ENCODE results near the gene NFKBIE.

The NFKBIE gene

DNA sequence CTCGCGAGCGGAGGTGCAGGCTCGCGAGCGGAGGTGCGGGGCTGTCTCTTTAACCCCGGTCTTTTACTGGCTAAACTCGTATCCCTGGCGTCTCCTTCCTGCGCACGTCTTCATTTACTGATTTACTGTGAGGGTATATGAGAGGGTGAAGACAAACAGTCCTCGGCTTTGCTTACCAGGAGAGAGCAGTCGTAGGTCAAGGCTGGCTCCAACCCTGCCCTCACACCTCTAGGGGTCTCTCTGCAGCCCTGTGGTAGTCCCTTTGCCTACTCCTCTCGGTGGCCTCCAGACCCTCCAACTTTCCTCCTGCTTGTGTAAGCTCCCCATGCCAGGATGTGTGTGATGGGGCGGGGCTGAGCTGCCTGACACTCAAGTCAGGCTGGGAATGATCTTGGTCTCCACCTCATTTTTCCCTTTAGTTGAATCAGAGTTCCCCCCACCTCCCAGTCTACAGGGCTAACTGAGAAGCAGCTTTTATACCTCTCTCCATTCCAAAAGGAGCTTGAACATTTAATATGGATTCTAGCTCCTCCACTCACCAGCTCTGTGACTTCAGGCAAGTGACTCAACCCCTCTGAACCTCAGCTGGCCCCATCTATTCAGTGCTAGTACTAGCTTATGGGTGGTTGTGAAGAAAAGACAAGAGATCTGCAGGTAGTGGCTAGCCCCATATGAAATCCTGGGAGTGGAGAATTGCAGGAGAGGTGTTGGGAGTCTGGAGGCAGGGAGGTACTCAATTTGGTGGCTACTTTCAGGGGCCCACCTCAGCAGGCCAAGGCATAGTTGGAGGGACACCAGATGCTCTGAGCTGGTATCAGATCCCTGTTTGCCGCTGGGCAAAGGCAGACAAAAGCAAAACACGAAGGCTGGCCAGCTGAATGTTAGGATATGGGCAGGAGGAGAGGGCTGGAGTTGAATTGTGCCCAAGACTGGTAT, 41.1 kb downstream of the NFKBIE start:
- no peaks in the 10 kb centered on the region for H3K9me3 ChIP-seq (ENCODE audit: control insufficient read depth, low read length)
- H3K27ac ChIP-seq: no peak overlapping the region
- H3K36me3 ChIP-seq (ENCODE audit: control insufficient read depth, insufficient read depth, low read length): no peaks in the 10 kb centered on the region
- peak overlapping the region; percentile 37 for H3K4me3 ChIP-seq (ENCODE audit: low read depth, low read length)
- peak overlapping the region; percentile 88 for H3K4me2 ChIP-seq (ENCODE audit: low read length)
- no peaks in the 10 kb centered on the region for H3K27me3 ChIP-seq (ENCODE audit: control insufficient read depth, insufficient read depth, low read length)
- peaks cover 14% of the 10 kb centered on the region for H3K4me1 ChIP-seq
- no peaks in the 10 kb centered on the region for H3K79me2 ChIP-seq
- H3K9ac ChIP-seq: no peak overlapping the region
- peak overlapping the region; percentile 80 for H2AFZ ChIP-seq
- TF ChIP-seq, protein P1, sequence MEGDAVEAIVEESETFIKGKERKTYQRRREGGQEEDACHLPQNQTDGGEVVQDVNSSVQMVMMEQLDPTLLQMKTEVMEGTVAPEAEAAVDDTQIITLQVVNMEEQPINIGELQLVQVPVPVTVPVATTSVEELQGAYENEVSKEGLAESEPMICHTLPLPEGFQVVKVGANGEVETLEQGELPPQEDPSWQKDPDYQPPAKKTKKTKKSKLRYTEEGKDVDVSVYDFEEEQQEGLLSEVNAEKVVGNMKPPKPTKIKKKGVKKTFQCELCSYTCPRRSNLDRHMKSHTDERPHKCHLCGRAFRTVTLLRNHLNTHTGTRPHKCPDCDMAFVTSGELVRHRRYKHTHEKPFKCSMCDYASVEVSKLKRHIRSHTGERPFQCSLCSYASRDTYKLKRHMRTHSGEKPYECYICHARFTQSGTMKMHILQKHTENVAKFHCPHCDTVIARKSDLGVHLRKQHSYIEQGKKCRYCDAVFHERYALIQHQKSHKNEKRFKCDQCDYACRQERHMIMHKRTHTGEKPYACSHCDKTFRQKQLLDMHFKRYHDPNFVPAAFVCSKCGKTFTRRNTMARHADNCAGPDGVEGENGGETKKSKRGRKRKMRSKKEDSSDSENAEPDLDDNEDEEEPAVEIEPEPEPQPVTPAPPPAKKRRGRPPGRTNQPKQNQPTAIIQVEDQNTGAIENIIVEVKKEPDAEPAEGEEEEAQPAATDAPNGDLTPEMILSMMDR (IDR thresholded peaks at IDR 0.05): no peak

DNA sequence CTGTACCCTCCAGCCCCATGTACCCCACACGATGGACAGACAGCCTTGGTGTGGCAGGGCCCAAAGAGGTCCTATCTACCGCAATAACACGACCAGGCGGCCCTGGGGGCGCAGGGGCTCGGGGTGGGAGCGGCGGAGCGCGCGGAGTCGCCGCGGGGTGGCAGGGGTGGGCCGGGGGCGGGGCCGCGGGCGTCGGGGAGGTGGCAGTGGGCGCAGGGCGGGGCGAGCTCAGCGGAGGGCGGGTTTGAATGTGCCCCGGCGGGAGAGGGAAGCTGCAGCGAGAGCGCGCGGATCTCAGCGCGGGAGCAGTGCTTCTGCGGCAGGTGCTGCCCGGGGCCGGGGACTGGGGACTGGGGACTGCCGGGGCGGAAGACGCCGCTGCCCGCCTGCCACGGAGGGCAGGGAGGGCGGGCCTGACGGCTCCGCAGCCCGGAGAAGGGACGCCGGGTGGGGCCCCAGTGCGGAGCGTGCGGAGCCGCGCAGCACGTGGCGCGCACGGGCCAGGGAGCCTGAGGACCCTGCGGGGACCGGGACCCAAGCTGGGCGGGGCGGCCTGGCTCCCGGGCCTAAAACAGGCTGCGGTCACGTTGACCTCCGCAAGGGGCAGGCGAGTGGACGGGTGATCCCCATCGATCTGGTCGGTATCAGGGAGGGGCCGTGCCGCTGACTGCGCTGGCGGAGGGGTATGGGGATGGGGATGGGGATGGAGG, 41.9 kb downstream of the NFKBIE start, which contains the start of gene SLC29A1:
SLC29A1 (plus strand) TSS at position 277 of the 710 bp plus-strand sequence. CDS start 3,719 bp downstream, outside the sequence.
- Histone ChIP-seq H3K9ac (no peak within 1 kb of the TSS), H3K4me3 (ENCODE audit: low read depth, low read length) (peak within 1 kb of the TSS; percentile 37), H3K79me2 (no peaks in the 10 kb centered on the region), H3K27ac (peak within 1 kb of the TSS; percentile 6), H3K4me1 (peaks cover 14% of the 10 kb centered on the region), H3K4me2 (ENCODE audit: low read length) (peak within 1 kb of the TSS; percentile 88), H3K36me3 (ENCODE audit: control insufficient read depth, insufficient read depth, low read length) (no peaks in the 10 kb centered on the region), H3K9me3 (ENCODE audit: control insufficient read depth, low read length) (no peaks in the 10 kb centered on the region), H2AFZ (peak within 1 kb of the TSS; percentile 80), H3K27me3 (ENCODE audit: control insufficient read depth, insufficient read depth, low read length) (no peaks in the 10 kb centered on the region)
- TF ChIP-seq, protein P1 (IDR thresholded peaks at IDR 0.05): peak; percentile 28

DNA sequence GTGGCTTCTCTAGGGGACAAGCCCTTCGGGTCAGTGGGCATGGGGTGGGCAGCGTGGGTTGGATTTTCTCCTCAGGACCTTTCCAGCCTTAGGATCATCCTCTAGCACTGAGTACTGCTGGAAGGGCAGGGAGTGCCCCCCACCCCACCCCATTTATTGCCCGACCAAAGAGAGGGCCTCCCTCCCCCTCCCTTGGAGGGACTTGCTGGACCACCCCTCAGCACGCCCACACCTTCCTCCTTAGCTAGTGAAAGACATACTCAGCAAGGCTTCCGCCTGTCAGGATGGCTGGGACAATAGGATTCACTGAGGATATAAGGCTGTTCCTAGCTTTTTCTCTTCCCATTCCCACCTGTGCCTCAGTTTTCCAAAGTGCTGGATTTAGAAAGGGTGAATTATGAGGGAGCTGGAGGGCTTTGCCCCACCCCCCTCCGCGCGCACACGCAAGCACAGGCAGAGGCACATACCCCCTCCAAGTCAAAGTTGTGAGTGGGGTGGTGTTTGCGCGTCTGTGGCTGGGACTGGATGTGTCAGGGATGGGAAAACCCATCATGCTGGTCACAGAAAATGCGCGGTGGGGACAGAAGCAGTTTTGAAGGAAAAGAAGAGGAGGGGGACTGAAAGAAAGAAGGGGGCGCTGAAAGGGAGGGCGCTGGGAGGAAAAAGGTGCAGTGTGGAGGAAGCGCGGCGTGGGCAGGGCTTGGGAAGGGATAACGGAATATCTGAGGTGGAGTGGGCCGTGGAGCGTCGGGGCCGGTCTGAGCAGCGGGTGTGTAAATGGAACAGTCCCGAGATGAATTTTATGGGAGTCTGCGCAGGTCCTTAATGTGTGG, 42.6 kb downstream of the NFKBIE start:
- Histone ChIP-seq H2AFZ (peak overlapping the region; percentile 27), H3K4me3 (ENCODE audit: low read depth, low read length) (no peak overlapping the region), H3K9ac (no peak overlapping the region), H3K27ac (peak overlapping the region; percentile 6), H3K4me1 (peaks cover 14% of the 10 kb centered on the region), H3K79me2 (no peaks in the 10 kb centered on the region), H3K27me3 (ENCODE audit: control insufficient read depth, insufficient read depth, low read length) (no peaks in the 10 kb centered on the region), H3K9me3 (ENCODE audit: control insufficient read depth, low read length) (no peaks in the 10 kb centered on the region), H3K36me3 (ENCODE audit: control insufficient read depth, insufficient read depth, low read length) (no peaks in the 10 kb centered on the region), H3K4me2 (ENCODE audit: low read length) (peak overlapping the region; percentile 88)
- TF ChIP-seq, protein P1 (IDR thresholded peaks at IDR 0.05): no peak

DNA sequence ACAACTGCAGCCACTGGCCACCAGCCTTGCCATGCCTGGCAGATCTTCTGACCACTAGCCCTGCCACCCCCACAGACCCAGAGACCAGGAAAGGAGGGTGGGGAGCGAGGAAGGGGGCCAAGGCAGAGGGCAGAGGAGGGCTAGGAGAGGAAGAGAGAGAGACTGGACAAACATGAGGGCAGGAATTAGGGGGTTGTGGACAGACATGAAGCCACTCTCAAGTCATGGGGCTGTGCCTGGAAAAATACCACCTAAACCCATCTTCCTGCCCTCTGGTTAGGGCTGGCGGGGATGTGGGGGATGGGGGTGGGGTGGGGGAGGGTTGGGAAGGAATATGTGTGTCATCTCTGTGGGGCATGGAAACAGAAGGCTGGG, 43.4 kb downstream of the NFKBIE start:
- Histone ChIP-seq H3K4me1 (peaks cover 14% of the 10 kb centered on the region), H3K4me3 (ENCODE audit: low read depth, low read length) (no peak overlapping the region), H3K27ac (no peak overlapping the region), H3K79me2 (no peaks in the 10 kb centered on the region), H2AFZ (peak overlapping the region; percentile 75), H3K9ac (no peak overlapping the region), H3K4me2 (ENCODE audit: low read length) (peak overlapping the region; percentile 50), H3K36me3 (ENCODE audit: control insufficient read depth, insufficient read depth, low read length) (no peaks in the 10 kb centered on the region), H3K9me3 (ENCODE audit: control insufficient read depth, low read length) (no peaks in the 10 kb centered on the region), H3K27me3 (ENCODE audit: control insufficient read depth, insufficient read depth, low read length) (no peaks in the 10 kb centered on the region)
- TF ChIP-seq, protein P1 (IDR thresholded peaks at IDR 0.05): no peak
